Omental fat pad (tissue), 4 donors: Measurements from ENCODE around the gene NTM. TPM values are rescaled to one million over a fixed set of nuclear protein-coding genes. Genes with fewer than 3 reads are reported as not detected.

Source experiments
- ATAC-seq: fragments of 150-250 bp; one replicate; pipeline ENCODE4 v1.9.1; 2016; ENCODE audit warnings: mild to moderate bottlenecking, moderate library complexity; ENCODE audit not compliant: low FRiP score
- DNase-seq: peaks from one replicate; pipeline ENCODE4 v3.0.0-alpha.2; 2019; ENCODE audit warnings: low spot score
- CTCF ChIP-seq, 3 donors: fragments of 450-650 bp; IDR thresholded peaks; one replicate each; pipeline ENCODE4 v1.5.1; 2016 to 2017; ENCODE audit warnings: antibody characterized with exemption in 3 of 3, mild to moderate bottlenecking in 3 of 3, moderate library complexity in 2 of 3
- total RNA-seq, 4 donors: library from RNA; depleted of rRNA; stranded (reverse); fragments of >200 nt; gene quantifications; one replicate each; pipeline ENCODE4 v1.1.0, GENCODE V29; 2016

Gene NTM
- total RNA-seq, 4 donors from 2014 or later: 0.56 to 5.5 (median 2.4) TPM

DNA sequence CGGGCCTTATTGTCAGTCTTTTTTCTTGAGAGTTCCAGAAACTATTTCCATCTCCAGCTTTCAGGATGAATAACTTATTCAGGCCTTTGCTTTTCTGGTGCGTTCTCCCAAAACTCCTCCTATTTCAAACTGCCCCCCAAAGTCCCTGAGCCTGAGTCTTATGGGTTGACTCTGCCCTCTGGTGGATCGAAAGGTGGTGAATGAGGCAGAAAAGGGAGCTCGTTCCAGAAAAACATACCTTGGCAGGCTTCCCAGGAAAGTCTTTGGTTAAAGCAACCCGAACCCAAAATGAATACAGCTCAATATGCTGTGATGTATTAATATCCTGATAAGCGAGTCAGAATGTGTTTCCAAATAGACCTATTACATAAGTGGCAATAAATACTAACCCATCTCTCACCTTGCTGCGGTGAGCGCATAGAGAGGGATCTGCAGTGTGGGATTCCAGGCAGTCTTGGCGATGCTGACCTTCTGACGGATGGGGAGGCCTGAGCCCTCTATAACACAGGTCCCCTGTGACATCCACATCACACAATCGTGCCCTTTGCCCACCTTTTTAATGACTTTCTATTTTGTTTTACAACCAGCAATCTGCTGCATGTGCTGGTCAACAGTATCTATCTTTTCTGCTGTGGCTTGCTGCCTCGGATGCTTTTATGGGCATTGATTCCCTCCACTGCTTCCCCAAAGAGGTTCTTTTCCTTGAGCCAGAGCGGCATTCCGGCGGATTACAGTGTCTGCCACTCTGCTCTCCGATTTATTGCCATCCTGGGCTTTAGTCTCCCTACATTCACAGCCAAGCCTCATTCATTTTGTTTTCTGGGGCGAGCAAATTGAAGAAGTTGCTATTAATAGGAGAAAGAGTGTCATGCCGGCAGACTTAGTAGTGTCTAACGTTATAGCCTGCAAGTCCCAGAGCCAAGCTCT, 756.8 kb downstream of the NTM start:
- DNase-seq: peak; percentile 48
- peak in 1 of 3 donors; percentile 52 for TF ChIP-seq CTCF (IDR thresholded peaks at IDR 0.05)
- peak; percentile 75 for ATAC-seq

DNA sequence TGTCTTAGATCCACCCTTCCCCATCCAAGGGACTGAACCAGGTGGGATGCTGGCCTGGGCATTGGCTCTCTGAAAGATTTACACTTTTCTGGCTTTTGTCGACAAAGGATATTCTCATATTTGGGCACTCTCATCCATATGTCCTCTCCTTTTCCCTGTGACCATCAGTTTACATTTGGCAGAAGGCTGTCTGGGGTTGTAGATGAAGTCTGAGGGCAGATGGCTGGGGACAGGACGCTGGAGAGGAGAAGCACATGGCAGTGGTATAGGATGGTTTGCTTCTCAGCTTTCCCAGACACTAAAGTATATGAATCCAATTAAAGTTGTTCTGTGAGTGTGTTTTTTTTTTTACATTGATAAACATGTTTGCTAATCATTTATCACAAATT, 757.5 kb downstream of the NTM start:
- TF ChIP-seq CTCF (IDR thresholded peaks at IDR 0.05): no peak
- no peak for ATAC-seq

DNA sequence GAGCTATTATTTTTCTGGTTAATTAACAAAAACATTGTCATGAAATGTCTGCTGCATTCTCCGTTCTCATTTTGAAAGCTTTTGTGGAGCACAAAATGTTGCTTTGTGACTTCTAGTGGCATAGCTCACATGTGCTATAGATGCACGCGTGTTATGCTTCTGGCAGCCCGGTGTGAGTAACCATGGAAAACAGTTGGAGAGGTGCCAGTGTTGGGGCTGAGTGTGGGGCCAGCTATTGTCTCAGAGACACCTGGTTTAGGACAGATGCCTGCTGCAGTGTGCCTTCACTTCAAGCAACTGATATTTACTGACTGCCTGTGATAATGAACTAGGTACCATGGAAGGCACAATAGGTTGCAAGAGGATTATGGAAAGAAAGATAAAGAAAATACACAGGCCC, 760.6 kb downstream of the NTM start:
- ATAC-seq: no peak
- no peak for TF ChIP-seq CTCF (IDR thresholded peaks at IDR 0.05)

More for the DNA sequence above, 757.5 kb downstream of the NTM start:
- no peak for DNase-seq

DNA sequence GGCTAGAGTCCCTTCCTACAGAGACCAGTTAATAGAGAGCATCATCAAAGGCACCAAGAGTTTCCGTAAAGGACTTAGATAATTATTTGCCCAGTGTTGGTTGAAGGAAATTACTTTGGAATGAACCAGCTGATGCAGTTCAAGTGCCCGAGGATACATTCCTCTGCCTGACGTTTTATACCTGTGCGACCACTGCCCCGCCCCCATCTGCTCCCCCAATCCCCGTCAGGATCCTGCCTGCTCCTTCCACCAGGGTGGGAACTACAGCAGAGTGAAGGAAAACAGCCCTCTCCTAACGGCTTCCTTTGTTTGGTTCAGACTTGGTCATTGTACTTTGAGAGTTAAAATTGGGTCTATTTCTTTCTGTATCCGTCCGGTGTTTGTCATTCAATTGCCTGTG, 761.5 kb downstream of the NTM start:
- ATAC-seq (no peak), DNase-seq (no peak)
- TF ChIP-seq CTCF (IDR thresholded peaks at IDR 0.05): no peak

More for the DNA sequence above, 760.6 kb downstream of the NTM start:
- no peak for DNase-seq

GRCh38 chr11:132134322-132134721, 763.9 kb downstream of the NTM start:
- no peak for TF ChIP-seq CTCF (IDR thresholded peaks at IDR 0.05)
- ATAC-seq: no peak
- DNase-seq: no peak

DNA sequence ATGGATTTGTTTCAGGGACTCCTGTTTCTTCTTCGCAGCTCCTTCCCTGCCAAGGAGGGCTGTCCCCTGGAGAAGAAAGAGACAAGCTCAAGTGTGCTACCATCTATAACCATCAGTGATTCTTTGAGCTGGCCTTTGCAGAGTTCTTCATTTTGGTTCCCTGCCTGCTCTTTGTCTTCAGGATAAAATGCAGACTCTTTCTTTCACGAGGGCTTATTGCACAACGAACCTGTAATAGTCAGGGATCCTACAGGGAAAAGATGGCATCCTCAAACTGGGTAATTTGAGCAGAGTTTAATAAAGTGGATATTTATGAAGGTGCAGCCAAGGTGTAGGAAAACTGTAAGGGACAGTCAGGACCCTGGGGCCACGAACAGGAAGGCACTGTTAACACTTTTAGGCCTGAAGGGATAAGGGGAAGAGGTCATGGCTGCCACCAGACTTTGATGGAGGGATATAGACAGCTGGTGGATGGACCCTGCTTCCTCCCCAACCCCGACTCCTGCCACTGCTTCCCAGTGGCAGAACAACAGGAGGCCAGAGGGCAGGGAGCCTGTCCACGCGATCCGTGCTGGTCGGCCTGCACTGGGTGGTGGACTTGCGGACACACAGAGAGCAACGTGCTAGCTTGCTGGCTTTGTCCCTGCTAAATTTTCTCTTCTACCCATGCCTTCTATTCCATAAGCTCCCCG, 767.0 kb downstream of the NTM start:
- ATAC-seq (no peak), DNase-seq (no peak)
- TF ChIP-seq CTCF (IDR thresholded peaks at IDR 0.05): no peak
